ENCODE measurements around the gene HHIPL1. TPM values are rescaled to one million over a fixed set of nuclear protein-coding genes. Genes with fewer than 3 reads are reported as not detected.
A peak's percentile ranks its signal among the peaks of the same experiment; 100 is the strongest.

HHIPL1 gene
- total RNA-seq, 2 donors from 2014 or later = 3.0 to 3.4 TPM

GRCh38 chr14:99596772-99597171 lies 48.2 kb upstream of the HHIPL1 start:
- 93 to 95% methylated on average over 7 of the region's 7 CpGs for WGBS, 2 experiments (ENCODE audit: insufficient coverage in 1 of 2, insufficient read length in 1 of 2)
- Mint-ChIP-seq H3K4me3 (no peak overlapping the region), H3K27ac (no peak overlapping the region), H3K27me3 (ENCODE audit: insufficient read depth) (peaks cover 3% of the 10 kb centered on the region), H3K4me1 (peaks cover 63% of the 10 kb centered on the region), H3K36me3 (ENCODE audit: low read depth) (no peaks in the 10 kb centered on the region), H3K9me3 (no peaks in the 10 kb centered on the region)
- Histone ChIP-seq H3K27ac (ENCODE audit: low read depth, low read length) (no peak overlapping the region), H3K4me3 (ENCODE audit: low read length) (no peak overlapping the region), H3K4me1 (ENCODE audit: control insufficient read depth, insufficient read depth, low read length) (peaks cover 40% of the 10 kb centered on the region), H3K9ac (ENCODE audit: extremely low read depth, low read length, poor library complexity, severe bottlenecking) (no peak overlapping the region), H3K36me3 (ENCODE audit: control insufficient read depth, insufficient read depth, low read length) (no peaks in the 10 kb centered on the region), H3K27me3 (ENCODE audit: control insufficient read depth, insufficient read depth, low read length, poor library complexity, severe bottlenecking) (no peaks in the 10 kb centered on the region), H3K9me3 (ENCODE audit: control insufficient read depth, low read length) (no peaks in the 10 kb centered on the region)
- no peak for TF ChIP-seq CTCF (conservative IDR thresholded peaks at IDR 0.05)
- no peak for DNase-seq

GRCh38 chr14:99597911-99598600 lies 46.9 kb upstream of the HHIPL1 start:
- H3K9me3 Mint-ChIP-seq = no peaks in the 10 kb centered on the region
- Histone ChIP-seq H3K27me3 (ENCODE audit: control insufficient read depth, insufficient read depth, low read length, poor library complexity, severe bottlenecking) (peaks cover 12% of the 10 kb centered on the region), H3K4me3 (ENCODE audit: low read length) (no peak overlapping the region), H3K9me3 (ENCODE audit: control insufficient read depth, low read length) (no peaks in the 10 kb centered on the region), H3K9ac (ENCODE audit: extremely low read depth, low read length, poor library complexity, severe bottlenecking) (no peak overlapping the region), H3K27ac (ENCODE audit: low read depth, low read length) (no peak overlapping the region), H3K36me3 (ENCODE audit: control insufficient read depth, insufficient read depth, low read length) (no peaks in the 10 kb centered on the region), H3K4me1 (ENCODE audit: control insufficient read depth, insufficient read depth, low read length) (peaks cover 44% of the 10 kb centered on the region)
- H3K36me3 Mint-ChIP-seq (ENCODE audit: low read depth) = no peaks in the 10 kb centered on the region
- H3K4me3 Mint-ChIP-seq = no peak overlapping the region
- peaks cover 66% of the 10 kb centered on the region for H3K4me1 Mint-ChIP-seq
- H3K27ac Mint-ChIP-seq = peak overlapping the region; percentile 55
- TF ChIP-seq CTCF (conservative IDR thresholded peaks at IDR 0.05) = no peak
- H3K27me3 Mint-ChIP-seq (ENCODE audit: insufficient read depth) = peaks cover 15% of the 10 kb centered on the region
- no peak for DNase-seq
- WGBS, 2 experiments (ENCODE audit: insufficient coverage in 1 of 2, insufficient read length in 1 of 2) = 91 to 93% methylated on average over 8 to 20 of the region's 20 CpGs

- Histone ChIP-seq H3K27ac (ENCODE audit: low read depth, low read length) (no peak overlapping the region), H3K36me3 (ENCODE audit: control insufficient read depth, insufficient read depth, low read length) (no peaks in the 10 kb centered on the region), H3K9ac (ENCODE audit: extremely low read depth, low read length, poor library complexity, severe bottlenecking) (peak overlapping the region; percentile 1), H3K9me3 (ENCODE audit: control insufficient read depth, low read length) (no peaks in the 10 kb centered on the region), H3K4me3 (ENCODE audit: low read length) (peak overlapping the region; percentile 64), H3K27me3 (ENCODE audit: control insufficient read depth, insufficient read depth, low read length, poor library complexity, severe bottlenecking) (peaks cover 12% of the 10 kb centered on the region), H3K4me1 (ENCODE audit: control insufficient read depth, insufficient read depth, low read length) (peaks cover 44% of the 10 kb centered on the region)
- peak overlapping the region; percentile 85 for H3K27ac Mint-ChIP-seq
- no peaks in the 10 kb centered on the region for H3K9me3 Mint-ChIP-seq
- no peaks in the 10 kb centered on the region for H3K36me3 Mint-ChIP-seq (ENCODE audit: low read depth)
- DNase-seq = no peak
- no peak for TF ChIP-seq CTCF (conservative IDR thresholded peaks at IDR 0.05)
- WGBS, 2 experiments (ENCODE audit: insufficient coverage in 1 of 2, insufficient read length in 1 of 2) = 50 to 62% methylated on average over 3 of the region's 3 CpGs
- H3K27me3 Mint-ChIP-seq (ENCODE audit: insufficient read depth) = peaks cover 16% of the 10 kb centered on the region
- peak overlapping the region; percentile 39 for H3K4me3 Mint-ChIP-seq
- peaks cover 66% of the 10 kb centered on the region for H3K4me1 Mint-ChIP-seq
Observed at GRCh38 chr14:99598774-99599173, 46.2 kb upstream of the HHIPL1 start.
